Right cardiac atrium (tissue), 5 donors: Measurements from ENCODE around the gene CPNE4. TPM values are rescaled to one million over a fixed set of nuclear protein-coding genes. Genes with fewer than 3 reads are reported as not detected.

Experiments
- ATAC-seq, 2 donors: fragments of 200-7000 bp; cut with Tn5 transposase; one replicate each; pipeline versions ENCODE4 v1.8.0 to v1.9.1; 2020; ENCODE audit warnings: moderate library complexity in 2 of 2, mild to moderate bottlenecking in 1 of 2
- DNase-seq, 3 donors: peaks; one replicate each; pipeline ENCODE4 v3.0.0-alpha.2; 2020
- H3K27ac ChIP-seq: one replicate; pipeline ENCODE4 v1.5.1; 2013; ENCODE audit warnings: mild to moderate bottlenecking, low read length, control low read depth, moderate library complexity
- H3K27me3 ChIP-seq: one replicate; pipeline ENCODE4 v1.6.1; 2013; ENCODE audit not compliant: control insufficient read depth, insufficient read depth
- H3K4me1 ChIP-seq: one replicate; pipeline ENCODE4 v1.6.1; 2013; ENCODE audit warnings: low read length; ENCODE audit not compliant: control insufficient read depth, insufficient read depth
- H3K4me3 ChIP-seq: one replicate; pipeline ENCODE4 v1.5.1; 2013; ENCODE audit warnings: low read length, control low read depth
- H3K9me3 ChIP-seq: one replicate; pipeline ENCODE4 v1.6.1; 2013; ENCODE audit warnings: low read length; ENCODE audit not compliant: control insufficient read depth
- WGBS: extraction: QIAGEN DNeasy Blood & Tissue Kit; methylation state at CpG from one replicate; pipeline ENCODE4 v1.1.7; 2013; 5-methylcytosine and 5-hydroxymethylcytosine counted together
- intact Hi-C, 4 donors: fragments of 100-400 bp; cut with DNase I; formaldehyde crosslinking; loops; one replicate each; pipeline versions ENCODE4 v1.11.0 to v1.14.0; 2022 to 2023
- polyA plus RNA-seq: library from polyadenylated mRNA; stranded (reverse); fragments of 200-250 nt; gene quantifications from one replicate; pipeline ENCODE4 v1.2.3, GENCODE V29; 2013
- total RNA-seq, 4 donors: library from RNA; stranded (reverse); fragmentation: NEBNext Ultra II Directional; extraction: Animal tissue kit (Norgen Biotek cat#: 25700); gene quantifications; one replicate each; pipeline ENCODE4 v1.2.1, GENCODE V29; 2021
- donor health status: healthy with polysubstance abuse.
- donor health status: DM: no; HTN: yes; CAD: no.
- donor health status: DM: no; HTN: no; CAD: no.
- donor health status: DM: no; HTN: yes; CAD: no; lungs with severe emphysema.
- donor health status: DM: yes; HTN: yes; CAD: no.

Gene CPNE4
- total and polyA plus RNA-seq, 5 donors, result 0.79 to 9.6 (median 2.1) TPM

GRCh38 chr3:131883086-131883485 lies 151.7 kb downstream of the CPNE4 start:
- Histone ChIP-seq H3K4me1 (no peaks in the 10 kb centered on the region), H3K9me3 (no peaks in the 10 kb centered on the region), H3K27me3 (no peaks in the 10 kb centered on the region), H3K27ac (no peak overlapping the region), H3K4me3 (no peak overlapping the region)
- DNase-seq (no peak), ATAC-seq (no peak)
- intact Hi-C loops, result no loop called here

- Histone ChIP-seq H3K9me3 (no peaks in the 10 kb centered on the region), H3K4me3 (no peak overlapping the region), H3K27ac (no peak overlapping the region), H3K27me3 (no peaks in the 10 kb centered on the region), H3K4me1 (no peaks in the 10 kb centered on the region)
- intact Hi-C loops, result no loop called here
- 83% methylated on average over 3 of the region's 3 CpGs for WGBS
- ATAC-seq (no peak), DNase-seq (no peak)
Observed at GRCh38 chr3:131881777-131882176, 153.0 kb downstream of the CPNE4 start.

- H3K4me1 ChIP-seq, result no peaks in the 10 kb centered on the region
Observed at GRCh38 chr3:131880948-131881347, 153.9 kb downstream of the CPNE4 start.

GRCh38 chr3:131868203-131868602 lies 166.6 kb downstream of the CPNE4 start:
- no peaks in the 10 kb centered on the region for H3K27me3 ChIP-seq
- H3K4me3 ChIP-seq, result no peak overlapping the region
- no peak overlapping the region for H3K27ac ChIP-seq
- WGBS, result 60% methylated on average over 6 of the region's 6 CpGs
- no peak for DNase-seq
- no peaks in the 10 kb centered on the region for H3K4me1 ChIP-seq
- intact Hi-C loops, result no loop called here
- ATAC-seq, result no peak
- no peaks in the 10 kb centered on the region for H3K9me3 ChIP-seq

More at GRCh38 chr3:131880948-131881347, 153.9 kb downstream of the CPNE4 start:
- DNase-seq, result no peak
- WGBS, result 40% methylated on average over 2 of the region's 2 CpGs
- H3K27me3 ChIP-seq, result no peaks in the 10 kb centered on the region
- H3K27ac ChIP-seq, result no peak overlapping the region
- intact Hi-C loops, result no loop called here
- H3K9me3 ChIP-seq, result no peaks in the 10 kb centered on the region
- H3K4me3 ChIP-seq, result no peak overlapping the region
- ATAC-seq, result no peak

DNA sequence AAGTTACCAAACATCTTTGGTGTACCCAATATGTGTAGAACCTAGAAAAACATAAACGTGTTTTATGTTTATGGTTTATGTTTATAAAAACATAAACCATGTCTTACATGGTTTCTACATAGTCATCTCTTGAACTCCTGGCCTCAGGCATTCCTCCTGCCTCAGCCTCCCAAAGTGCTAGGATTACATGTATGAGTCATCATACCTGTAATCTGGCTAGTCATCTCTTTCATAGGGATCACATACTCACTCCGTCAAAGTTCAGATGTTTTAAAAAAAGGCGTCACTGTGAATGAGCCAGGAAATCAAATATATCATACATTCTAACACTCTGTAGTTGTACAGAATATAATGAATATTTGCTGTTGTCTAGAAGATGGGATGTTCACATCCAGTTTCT lies 178.6 kb downstream of the CPNE4 start:
- Histone ChIP-seq H3K4me3 (no peak overlapping the region), H3K9me3 (no peaks in the 10 kb centered on the region), H3K4me1 (no peaks in the 10 kb centered on the region), H3K27me3 (no peaks in the 10 kb centered on the region), H3K27ac (no peak overlapping the region)
- ATAC-seq (no peak), DNase-seq (no peak)
- intact Hi-C loops, result no loop called here
- WGBS, result 82% methylated on average over 3 of the region's 3 CpGs

- 94% methylated on average over 3 of the region's 3 CpGs for WGBS
- H3K27ac ChIP-seq, result no peak overlapping the region
- H3K4me1 ChIP-seq, result no peaks in the 10 kb centered on the region
- intact Hi-C loops, result no loop called here
- no peaks in the 10 kb centered on the region for H3K9me3 ChIP-seq
- ATAC-seq (no peak), DNase-seq (no peak)
- H3K27me3 ChIP-seq, result no peaks in the 10 kb centered on the region
- no peak overlapping the region for H3K4me3 ChIP-seq
Observed at GRCh38 chr3:131850223-131850622, 184.6 kb downstream of the CPNE4 start.

DNA sequence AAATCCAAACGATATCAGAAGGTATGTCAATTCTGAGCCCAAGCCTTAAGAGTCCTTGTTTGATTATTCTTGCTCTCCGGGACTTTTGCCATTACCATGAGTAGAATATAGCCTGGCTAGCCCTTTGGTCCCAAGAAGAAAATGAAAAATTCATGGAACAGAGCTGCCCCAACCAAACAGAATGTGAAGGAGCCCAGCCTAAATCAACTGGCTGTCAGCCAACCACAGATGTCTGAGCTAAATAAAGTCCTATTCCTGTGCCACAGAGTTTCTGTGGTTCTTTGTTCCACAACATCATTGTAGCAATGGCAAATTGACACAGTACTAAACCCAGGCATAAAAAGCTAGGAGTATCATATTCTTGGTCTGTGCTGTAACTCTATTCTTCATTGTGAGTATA lies 185.2 kb downstream of the CPNE4 start:
- ATAC-seq, result no peak
- intact Hi-C loops, result no loop called here
- no peak overlapping the region for H3K4me3 ChIP-seq
- WGBS, result 80% methylated on average over 2 of the region's 2 CpGs
- H3K27me3 ChIP-seq, result no peaks in the 10 kb centered on the region
- no peaks in the 10 kb centered on the region for H3K4me1 ChIP-seq
- H3K27ac ChIP-seq, result no peak overlapping the region
- no peak for DNase-seq
- no peaks in the 10 kb centered on the region for H3K9me3 ChIP-seq

DNA sequence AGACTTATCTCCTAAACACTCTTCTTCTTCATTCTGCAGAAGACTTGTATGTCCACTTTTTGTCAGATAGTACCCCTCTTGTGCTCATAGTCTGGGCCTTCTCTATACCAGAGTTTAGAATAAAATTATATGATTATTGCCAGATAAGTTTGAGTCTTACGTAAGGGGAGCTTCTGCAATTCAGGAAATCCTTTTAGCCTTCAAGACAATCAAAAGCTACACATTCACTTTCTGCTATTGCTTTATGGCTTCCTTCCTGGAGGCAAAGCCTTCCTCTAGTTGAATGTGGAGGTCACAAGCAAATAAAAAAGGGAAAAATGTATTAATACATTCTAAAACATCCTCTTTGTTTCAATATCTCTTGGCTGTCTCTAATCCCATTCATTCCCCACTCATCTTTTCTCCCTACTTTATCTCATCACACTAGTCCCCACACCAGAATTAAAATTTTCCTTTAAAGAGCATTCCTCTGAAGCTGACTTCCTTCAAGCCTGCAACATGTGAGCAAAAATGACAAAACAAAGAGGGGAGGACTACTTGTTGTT lies 186.8 kb downstream of the CPNE4 start:
- H3K27me3 ChIP-seq, result no peaks in the 10 kb centered on the region
- DNase-seq, result no peak
- intact Hi-C loops, result no loop called here
- 55% methylated on average over 1 of the region's 1 CpG for whole genome bisulfite sequencing
- H3K4me3 ChIP-seq, result no peak overlapping the region
- H3K4me1 ChIP-seq, result no peaks in the 10 kb centered on the region
- H3K9me3 ChIP-seq, result no peaks in the 10 kb centered on the region
- no peak for ATAC-seq
- no peak overlapping the region for H3K27ac ChIP-seq

DNA sequence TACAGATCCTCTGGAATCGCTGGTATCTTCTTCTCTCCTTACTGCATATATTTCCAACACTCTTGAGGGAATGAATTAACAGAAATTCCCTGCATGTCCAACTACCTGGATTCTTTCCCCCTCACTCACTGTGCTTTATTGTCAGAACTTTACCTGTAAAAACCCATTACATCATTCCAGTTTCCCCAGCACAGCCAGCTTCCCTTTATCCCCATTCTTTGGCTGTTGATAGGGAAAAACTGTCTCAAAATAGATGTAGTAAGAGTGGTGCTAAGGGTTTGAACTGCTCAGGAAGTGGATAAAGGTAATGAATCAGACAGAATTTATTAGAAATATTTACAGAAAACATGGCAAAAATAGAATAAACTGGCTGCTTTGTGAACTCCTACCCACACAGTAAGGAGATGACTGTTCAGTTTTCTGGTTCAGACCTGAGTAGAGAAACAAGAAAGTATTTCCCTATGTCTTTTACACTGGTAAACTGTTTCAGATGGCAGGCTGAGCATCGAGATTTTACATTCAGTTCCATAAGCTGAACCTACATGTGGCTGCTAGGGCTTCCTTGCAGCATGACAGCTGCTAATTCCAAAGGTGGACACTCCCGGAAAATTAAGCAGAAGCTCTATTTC lies 188.4 kb downstream of the CPNE4 start:
- H3K4me1 ChIP-seq, result no peaks in the 10 kb centered on the region
- WGBS, result 55% methylated on average over 3 of the region's 3 CpGs
- intact Hi-C loops, result no loop called here
- no peak overlapping the region for H3K27ac ChIP-seq
- DNase-seq, result no peak
- H3K9me3 ChIP-seq, result no peaks in the 10 kb centered on the region
- H3K4me3 ChIP-seq, result no peak overlapping the region
- no peak for ATAC-seq
- no peaks in the 10 kb centered on the region for H3K27me3 ChIP-seq

GRCh38 chr3:131843174-131843573 lies 191.6 kb downstream of the CPNE4 start:
- H3K27me3 ChIP-seq, result no peaks in the 10 kb centered on the region
- ATAC-seq, result no peak
- intact Hi-C loops, result no loop called here
- H3K4me3 ChIP-seq, result no peak overlapping the region
- WGBS, result 64% methylated on average over 9 of the region's 9 CpGs
- DNase-seq, result no peak
- no peaks in the 10 kb centered on the region for H3K9me3 ChIP-seq
- no peak overlapping the region for H3K27ac ChIP-seq
- H3K4me1 ChIP-seq, result no peaks in the 10 kb centered on the region

DNA sequence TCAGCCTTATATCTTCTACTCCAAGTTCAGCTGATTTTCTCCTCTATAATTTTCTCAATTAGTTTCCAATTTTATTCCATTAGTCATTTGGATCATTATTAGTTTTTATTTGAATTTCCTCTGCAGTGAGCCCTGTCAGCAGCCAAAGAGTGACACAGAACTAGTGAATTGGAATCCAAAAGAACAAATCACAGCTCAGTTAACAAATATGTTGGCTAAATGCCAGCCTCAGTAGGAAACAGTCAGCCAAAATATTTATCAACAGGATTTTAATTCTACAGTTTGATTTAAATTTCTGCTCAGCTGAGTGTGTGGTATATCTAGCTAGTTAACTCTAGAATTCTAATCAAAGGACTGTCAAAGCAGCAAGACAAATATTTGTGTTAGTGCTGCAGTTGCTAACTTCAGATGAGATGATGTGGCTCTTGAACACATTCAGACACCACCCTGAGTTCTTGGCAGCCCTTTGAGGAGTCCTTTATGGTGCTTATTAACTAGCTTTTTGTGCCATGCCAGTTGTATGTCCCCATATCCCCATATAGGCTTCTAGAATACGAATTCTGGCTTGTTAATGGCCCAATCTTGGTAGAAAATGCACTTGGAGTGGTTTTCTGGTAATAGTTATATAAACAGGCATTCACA lies 194.5 kb downstream of the CPNE4 start:
- Histone ChIP-seq H3K4me1 (no peaks in the 10 kb centered on the region), H3K4me3 (no peak overlapping the region), H3K9me3 (no peaks in the 10 kb centered on the region), H3K27ac (no peak overlapping the region), H3K27me3 (no peaks in the 10 kb centered on the region)
- ATAC-seq (peak in 1 of 2 donors; percentile 47), DNase-seq (no peak)
- intact Hi-C loops, result no loop called here
- WGBS, result 69% methylated on average over 1 of the region's 1 CpG
